NCI-H2029 (cell line): Measurements from ENCODE around the gene AIRE.
"Not testable (repeated sequence)": the region's sequence is repeated elsewhere in the genome, so short reads cannot be mapped to it uniquely, and the experiment has no call there.

ENCODE experiments used
- DNase-seq: peaks from one replicate; lab custom pipeline; 2025; lab: John Stamatoyannopoulos, UW

Gene AIRE

DNA sequence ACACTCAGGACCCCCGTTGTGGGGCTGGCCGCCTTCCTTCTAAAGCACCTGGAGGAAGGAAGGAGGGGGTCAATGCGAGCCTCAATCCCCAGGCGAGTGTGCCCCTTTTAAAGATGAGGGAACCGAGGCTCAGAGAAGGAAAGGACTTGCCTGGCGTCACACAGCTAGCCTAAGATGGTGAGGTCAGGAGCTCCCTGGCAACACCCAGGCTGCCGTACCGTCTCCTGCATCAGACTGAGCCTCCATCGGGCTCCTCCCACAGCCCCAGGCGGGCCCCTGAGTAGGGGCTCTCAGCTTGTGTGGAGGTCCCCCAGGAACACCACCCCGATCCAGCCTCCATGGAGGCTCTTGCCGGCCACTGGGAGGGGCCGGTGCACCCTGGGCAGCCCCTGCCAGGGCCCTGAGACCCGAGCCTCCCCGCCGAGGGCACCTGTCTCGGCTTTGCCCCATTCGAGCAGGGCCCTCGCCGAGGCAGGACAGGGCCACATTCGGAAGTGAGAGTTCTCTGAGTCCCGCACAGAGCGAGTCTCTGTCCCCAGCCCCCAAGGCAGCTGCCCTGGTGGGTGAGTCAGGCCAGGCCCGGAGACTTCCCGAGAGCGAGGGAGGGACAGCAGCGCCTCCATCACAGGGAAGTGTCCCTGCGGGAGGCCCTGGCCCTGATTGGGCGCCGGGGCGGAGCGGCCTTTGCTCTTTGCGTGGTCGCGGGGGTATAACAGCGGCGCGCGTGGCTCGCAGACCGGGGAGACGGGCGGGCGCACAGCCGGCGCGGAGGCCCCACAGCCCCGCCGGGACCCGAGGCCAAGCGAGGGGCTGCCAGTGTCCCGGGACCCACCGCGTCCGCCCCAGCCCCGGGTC lies at the start of gene AIRE:
Gene AIRE (plus strand): TSS at position 739 of the 855 bp plus-strand sequence. CDS start 131 bp downstream, outside the sequence.
- DNase-seq, result no peak

DNA sequence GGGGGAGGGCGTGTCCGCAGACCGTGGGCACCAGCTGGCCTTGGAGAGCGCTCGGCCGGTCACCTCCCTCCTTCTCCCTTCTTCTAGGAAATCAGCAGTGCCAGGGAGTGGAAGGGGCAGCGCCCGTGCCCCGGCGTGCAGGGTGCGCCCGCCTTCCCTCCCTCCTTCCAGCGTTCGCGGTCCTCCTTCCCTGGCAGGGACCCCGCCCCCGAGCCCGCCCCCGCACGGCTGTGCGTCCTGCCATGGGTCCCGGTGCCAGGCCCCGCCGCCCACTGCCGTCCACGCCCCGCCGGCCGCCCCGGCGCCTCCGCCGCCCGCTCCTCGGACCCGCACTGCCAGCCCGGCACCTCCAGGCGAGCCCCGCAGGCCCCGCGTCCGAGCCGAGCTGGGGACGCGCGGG lies 45.3 kb upstream of the AIRE start:
- not testable (repeated sequence) for DNase-seq

DNA sequence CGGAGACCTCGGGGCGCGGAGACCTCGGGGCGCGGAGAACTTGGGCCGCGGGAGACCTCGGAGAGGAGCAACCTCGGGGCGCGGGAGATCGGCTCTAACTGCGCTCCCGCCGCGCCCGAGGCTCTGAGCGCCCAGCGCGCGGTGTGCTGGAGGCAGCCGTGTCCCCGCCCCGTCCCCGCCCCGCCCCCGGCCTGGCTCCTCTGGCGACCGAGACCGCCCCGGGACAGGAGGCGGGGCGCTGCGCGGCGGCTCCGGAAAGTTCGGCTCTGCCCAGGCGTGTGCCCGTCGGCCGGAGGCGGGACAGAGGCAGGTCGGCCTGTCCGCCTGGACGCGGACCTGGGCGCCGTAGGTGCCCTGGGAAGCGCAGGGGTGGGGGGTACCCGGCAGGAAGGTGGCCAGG lies 44.8 kb upstream of the AIRE start, which contains the start of gene ICOSLG:
Gene ICOSLG (minus strand): TSS at position 102 of the 400 bp plus-strand sequence. CDS start 126 bp downstream, outside the sequence.
- not testable (repeated sequence) for DNase-seq

DNA sequence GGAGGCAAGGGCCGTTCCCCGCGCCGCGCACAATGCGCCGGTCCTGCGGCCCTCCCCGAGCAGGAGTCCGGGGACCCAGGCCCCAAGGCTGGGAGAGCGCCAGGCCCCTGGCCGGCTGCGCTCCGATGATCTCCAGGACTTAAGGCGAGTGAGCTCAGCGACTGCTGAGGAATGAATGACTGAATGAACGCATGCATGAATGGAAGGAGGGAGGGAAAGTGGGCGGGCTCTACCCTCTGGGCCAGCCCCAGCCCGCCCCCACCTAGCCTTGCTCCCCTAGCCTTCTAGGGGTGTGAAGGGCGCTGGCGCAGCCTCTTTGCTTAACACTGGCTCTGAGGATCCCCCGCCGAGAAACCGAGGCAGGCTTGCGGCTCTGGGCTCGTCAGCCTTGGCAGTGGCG lies 44.4 kb upstream of the AIRE start:
- DNase-seq, result not testable (repeated sequence)

DNA sequence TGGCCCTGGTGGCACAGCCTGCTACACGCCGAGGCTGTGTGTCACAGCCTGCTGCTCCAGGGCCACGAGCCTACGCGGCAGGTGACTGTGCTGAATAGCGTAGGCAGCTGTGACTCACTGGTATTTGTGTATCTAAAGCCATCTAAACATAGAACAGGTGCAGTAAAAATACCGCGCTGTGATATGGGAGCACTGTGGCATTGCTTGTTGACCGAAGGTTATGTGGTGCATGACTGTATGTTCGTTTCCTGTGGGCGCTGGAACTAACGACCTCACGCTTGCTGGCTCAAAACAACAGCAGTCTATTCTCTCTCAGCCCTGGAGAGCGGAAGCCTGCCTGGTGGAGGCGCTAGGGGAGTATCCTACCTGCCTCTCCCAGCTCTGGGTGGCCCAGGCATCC lies 41.7 kb upstream of the AIRE start:
- not testable (repeated sequence) for DNase-seq

DNA sequence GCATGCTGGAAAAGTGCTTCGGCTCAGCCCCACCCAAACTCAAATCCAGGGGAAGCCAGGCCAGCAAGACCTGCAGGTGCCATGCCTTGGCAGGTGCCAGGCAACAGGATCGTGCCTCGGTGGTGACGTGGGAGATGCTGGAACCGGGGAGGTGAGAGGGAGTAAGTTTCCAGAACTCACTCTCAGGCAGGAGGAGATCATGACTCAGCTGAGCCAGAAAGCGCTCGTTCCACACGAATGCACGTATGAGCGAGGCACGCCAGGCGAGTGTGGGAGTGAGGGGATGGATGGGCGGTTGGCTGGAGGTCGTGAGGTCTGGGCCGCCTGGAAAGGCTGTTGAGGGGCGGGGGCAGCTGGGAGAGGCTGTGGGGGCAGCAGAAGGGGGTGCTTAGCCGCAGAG lies 37.8 kb upstream of the AIRE start:
- DNase-seq, result not testable (repeated sequence)

DNA sequence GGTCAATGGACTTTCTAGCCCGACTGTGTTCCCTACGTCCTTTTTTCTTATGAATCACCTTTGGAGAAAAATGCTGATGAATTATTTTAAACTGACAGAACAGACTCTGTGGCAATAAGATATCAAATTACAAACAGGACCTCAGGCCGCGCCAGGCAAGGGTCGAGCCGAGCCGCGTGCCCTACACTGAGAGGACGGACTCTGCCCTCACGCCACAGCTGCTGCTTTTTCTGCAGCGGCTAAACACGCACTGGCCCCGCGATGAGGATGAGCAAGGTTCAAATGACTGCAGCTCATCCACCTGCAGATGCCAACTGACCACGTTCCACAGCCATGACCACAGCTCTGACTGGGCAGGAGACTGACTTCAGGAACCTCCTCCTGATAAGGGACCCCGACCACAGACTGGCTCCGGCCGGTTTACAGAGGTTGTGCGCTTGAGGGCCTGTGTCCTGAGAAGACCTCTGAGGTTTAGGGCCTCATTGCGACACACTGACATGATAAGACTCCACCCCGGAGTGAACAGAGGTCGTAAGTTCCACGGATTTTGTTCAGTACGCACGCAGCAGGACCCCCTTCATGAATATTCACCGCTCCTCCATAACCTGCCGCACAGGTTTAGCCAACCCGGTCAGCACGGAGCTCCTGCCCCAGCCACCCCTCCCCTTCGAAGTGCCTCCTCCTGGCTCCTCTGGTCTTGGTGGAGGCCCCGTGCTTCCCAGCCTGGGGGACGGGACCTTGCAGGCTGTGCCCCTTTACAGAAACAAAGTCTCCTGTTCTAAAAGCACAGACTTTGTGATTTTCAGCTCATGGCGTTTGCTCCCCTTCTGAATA lies 36.3 kb upstream of the AIRE start:
- DNase-seq, result not testable (repeated sequence)

DNA sequence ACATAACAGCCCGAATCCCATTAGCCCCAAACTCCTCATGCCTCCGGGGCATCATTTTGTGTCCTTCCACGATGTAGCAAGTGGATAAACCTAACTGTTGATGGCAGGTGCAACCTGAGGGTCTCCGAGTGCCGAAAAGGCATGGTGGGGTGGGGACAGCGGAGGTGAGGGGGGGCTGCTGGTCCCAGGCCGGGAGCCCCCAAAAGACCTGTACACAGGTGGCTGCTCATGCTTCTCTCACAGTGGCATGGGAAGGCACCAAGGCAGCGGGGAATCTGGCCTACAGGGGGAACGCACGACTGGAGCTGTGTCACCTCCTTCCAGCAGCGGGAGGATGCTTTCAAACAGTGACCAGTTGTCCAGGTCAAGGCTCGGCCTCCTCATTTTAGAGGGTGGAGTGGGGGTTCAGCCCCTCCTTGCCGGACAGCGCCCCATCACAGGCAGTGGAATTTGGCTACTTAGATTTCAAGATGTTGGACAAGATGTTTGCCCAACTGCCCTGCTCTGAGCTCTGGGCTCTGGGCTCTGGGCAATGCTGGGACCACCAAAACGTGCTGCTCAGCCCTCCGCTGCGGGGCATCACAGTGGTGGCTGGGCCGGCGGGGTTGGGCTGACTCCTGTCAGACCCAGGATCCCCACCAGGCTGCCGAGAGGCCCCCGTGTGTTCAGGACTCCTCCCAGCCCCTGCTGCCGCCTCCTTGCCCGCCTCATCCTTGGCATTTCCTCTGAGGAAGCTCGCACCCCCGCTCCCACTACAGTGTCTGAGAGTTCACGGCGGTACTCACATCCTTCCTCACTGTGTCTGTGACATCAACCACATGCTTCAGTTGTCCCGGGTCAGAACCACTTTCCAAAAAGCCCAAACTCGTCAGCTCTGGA lies 31.6 kb upstream of the AIRE start:
- no peak for DNase-seq

DNA sequence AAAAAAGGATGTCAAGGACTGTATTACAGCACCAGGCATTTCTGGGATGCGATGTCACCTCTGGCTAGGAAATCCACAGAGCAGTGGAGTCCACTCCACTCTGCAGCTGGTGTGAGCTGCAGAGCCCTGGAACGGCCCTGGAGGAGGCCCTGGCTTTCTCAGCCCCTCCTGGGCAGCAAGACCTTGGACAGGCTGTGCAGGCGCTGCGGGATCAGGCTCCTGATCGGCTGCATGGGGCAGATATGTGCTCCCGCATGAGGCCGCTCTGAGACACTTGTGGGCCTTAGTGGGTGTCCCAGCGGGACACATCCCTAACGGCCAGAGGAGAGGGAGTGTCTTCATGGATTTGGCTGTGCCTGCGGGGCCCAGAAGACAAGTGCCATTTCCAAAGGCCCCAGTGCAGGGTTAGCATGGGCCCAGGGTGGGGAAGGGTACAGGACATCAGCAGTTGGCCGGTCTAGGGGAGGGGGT lies 30.1 kb upstream of the AIRE start:
- DNase-seq, result peak; percentile 15

DNA sequence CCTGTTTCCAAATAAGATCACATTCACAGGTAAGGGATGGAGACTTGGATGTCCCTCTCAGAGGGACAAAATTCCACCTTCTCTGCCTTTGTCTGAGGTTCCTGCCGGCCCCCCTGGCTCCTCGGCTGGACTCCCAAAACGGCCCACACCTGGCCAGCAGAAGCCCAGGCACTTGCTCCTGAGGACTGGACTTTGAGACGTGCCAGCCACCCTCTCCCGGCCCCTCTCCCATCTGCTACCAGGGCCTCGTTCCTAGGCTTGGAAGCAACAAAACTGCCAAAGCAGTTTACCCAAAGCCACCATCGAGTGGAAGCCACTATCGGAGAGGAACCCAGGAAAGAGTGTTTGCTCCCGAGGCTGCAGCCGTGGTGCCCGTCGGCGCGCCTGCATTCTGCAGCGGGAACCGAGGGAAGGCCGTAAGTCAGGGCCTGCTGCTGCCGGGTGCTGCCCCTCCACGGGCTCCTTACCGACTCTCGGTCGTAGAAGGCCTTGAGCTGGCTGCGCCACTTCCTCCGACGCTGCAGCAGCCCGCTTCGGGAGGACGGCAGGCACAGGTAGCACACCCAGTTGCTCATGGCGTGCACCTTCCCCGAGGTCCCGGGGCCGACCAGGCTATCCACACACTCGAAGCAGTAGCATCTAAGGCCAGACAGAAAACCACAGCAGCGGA lies 27.5 kb upstream of the AIRE start:
- no peak for DNase-seq

DNA sequence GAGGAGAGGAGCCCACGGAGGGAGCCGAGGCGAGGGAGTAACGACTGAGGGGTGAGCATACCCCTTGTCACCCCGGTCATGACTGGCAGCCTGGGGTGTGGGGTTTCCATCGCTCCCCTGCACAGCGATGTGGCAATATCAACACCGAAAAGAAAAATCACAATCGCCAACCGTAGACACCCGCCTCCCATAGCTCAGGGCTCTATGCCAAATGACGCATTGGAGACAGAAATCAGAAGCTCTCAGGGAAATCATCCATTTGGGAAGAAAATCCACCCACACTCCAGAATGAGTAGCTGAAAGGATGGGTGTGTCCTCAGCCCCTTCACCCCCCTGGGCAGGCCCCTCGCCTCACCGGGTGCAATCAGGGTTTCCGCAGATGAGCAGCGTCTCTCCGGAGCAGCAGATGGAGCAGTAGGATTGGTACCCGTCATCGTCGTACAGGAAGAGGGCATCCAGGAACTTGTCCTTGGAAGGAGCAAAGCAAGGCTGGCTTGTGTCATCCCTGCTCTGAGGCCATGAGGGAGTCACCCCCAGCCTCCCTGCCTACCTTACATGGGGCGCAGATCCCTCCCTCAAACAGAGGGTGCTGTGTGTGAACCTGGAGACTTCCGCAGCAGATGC lies 26.5 kb upstream of the AIRE start:
- no peak for DNase-seq

DNA sequence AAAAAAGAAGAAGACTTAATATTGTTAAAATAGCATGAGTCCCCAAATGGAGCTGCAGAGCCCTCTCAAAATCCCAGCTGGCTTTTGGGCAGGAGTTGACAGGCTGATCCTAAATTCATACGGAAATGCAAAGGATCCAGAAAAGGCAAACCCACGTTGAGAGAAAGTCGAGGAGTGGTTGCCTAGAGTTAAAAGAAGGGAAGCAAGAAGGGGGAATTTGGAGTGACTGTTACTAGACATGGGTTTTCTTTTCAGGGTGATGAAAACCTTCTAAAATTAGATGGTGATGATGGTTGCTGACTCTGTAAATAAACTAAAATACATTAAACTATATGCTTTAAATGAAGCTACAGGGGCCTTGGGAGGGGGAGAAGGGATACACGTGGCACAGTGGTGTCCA lies 25.6 kb upstream of the AIRE start:
- DNase-seq, result no peak

DNA sequence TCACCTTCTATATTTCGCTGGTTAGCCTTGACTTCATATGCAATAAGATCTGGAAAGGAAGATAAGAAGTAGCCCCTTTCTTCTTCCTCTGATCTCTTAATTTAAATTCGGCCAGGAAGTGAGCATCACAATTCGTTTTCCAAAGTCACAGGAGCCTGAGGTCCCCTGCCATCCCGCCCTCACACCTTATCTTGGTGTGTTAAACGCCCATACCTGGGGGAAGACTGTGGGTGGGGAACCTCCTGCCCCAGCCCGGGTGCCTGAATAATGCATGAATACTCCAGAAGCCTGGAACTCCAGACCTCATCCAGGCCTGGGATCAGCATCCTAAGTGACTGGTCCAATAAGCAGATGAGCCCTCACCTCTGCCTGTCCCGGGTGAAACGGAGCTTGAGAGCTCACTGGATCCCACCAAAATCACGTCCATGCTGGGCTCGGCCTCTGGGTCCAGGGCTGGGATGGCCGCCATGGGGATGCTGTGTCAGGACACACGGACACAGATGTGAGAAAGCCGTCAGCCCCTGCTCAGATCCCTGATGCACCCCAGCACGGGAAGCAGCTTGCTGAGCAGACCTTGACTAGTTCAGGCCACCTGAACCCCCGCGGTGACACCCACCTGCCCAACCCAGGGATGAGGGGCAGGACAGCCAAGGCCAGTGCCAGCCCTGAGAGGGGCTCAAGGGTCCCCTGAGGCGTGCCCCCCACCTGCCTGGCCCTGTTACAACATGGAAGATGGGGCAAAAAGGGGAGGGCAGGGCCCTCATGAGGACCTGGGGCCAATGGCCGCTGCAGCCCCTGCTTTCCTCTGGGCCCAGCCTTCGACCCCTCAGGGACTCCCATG lies 24.7 kb upstream of the AIRE start:
- DNase-seq, result no peak

DNA sequence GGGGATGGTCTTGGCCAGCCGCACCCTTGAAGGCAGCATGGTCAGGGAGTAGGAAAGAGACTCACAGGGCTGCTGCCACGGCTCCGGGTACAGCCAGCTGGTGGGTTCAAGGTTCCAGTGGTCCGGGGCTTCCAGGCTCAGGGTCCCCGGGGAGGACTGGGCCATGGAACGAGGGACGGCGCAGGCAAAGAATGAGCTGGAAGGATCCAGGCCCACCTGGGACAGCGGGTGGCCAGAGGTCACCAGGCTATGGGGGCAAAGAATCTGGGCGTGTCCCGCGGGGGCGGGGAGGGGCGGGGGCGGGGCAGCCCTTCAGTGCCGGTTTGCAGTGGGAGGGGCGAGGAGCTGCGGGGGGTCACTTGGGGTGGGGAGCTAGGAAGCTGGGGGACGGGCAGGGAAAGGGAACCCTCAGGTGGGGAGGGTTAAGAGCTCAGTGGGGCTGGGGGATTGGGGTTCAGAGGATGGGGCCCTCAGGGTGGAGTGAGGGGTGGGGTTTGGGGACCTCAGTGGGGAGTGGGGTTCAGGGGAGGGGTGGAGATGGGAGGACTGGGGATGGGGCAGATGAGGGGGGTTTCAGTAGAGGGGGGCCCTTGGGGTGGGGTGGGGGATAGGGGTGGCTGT lies 23.9 kb upstream of the AIRE start, which contains the start of gene DNMT3L:
Gene DNMT3L (minus strand): TSS at position 223 of the 621 bp plus-strand sequence. CDS start 638 bp downstream, outside the sequence.
- no peak for DNase-seq

DNA sequence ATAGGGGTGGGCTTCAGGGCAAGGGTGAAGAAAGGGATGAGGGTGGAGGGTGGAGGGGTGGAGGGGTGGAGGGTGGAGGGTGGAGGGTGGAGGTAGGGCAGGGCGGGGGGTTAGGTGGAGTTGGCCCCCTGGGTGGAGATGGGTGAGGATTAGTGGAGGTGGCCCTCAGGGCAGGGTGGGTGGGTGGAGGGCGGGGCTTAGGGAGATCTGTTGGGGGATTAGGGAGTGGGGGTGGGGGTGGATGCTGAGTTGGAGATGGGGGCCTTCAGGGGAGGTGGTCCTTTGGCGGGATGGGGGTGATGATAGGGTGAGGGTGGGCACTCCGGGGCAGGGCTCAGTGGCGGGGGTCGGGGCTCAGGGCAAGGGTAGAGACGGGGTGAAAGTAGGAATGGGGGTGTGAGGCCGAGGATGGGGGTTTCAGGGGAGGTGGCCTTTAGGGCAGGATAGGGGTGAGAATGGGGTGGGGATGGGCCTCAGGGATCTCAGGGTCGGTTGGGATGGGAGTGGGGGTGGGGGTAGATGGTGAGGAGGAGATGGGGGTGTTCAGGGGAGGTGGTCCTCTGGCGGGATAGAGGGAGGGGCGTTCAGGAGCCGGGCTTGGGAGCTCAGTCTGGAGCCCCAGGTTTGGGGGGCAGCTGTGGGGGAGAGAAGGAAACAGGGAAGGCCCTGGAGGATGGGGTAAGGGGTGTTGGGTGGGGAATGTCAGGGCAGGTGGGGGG lies 23.2 kb upstream of the AIRE start:
- no peak for DNase-seq

DNA sequence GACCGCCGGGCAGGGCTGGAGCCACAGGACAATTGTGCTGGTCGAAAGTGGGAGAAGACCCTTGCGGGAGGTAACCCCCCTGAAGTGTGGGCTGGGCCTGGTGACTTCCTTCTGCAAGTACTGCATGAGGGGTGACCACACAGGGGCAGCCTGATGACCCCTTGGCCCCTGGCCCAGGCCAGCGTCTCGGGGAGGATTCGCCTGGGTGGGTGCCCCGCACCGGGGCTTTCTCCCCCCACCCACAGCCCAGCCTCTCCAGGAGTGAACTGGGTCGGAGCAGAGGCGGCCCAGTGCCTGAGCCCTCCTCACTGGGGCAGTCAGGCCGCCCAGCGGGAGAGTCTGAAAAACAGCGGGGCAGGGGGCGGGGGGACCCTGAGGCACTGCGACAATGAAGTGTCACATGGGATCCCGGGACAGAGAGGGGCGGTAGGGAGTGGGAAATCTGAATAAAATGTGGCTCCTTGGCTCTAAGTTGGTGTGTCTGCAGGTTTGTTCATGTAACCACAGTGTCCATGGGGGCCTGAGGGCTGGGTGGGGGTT lies 22.4 kb upstream of the AIRE start:
- DNase-seq, result no peak

DNA sequence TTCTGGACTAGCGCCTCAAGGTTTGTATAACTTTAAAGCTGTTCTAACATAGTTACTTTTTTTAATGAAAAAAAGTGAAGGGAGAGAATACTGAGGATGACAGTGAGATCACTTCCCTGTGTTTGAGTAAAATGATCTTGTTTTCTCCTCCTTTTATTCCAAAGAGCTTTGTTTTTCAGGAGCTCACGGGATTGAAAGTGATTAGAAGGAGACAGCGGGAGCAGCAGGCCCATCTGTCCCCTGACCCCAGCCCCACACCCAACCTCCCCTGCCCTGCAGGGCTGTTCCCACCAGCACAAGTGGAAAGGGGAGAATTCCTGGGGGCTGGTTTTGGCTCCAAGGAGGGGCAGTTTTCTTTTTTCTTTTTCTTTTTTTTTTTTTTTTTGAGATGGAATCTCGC lies 21.9 kb upstream of the AIRE start:
- no peak for DNase-seq

DNA sequence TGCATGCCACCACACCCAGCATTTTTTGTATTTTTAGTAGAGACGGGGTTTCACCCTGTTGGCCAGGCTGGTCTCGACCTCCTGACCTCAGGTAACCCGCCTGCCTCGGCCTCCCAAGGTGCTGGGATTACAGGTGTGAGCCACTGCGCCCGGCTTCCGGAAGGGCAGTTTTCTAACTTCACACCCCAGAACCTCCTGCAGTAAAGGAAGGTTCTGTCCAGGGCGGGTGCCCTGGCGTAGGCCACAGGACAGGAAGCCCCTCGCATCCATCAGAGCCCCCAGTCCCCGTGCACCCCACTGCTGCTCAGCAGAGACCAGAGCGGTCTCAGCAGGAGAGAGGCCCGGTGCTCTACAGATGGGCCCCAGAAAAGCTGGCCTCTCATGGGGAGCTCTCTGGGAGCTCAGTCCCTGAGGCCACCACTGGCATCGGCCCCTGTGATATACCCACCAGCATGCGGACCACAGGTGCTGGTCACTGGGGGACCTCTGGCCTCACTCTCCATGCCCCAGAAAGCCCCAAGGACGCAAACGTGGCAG lies 19.9 kb upstream of the AIRE start:
- DNase-seq, result no peak
